Stimulated activated CD8-positive, alpha-beta memory T cell treated with anti-CD3 and anti-CD28 coated beads, Interleukin-4, amount 100 ng/mL, for 24 hours (primary cell): ENCODE results near the gene ULK3.
A peak's percentile ranks its signal among the peaks of the same experiment; 100 is the strongest.

Source experiments
- DNase-seq: peaks from one replicate; pipeline ENCODE4 v3.0.0-alpha.2; 2020; ENCODE audit warnings: low read depth

ULK3 gene

DNA sequence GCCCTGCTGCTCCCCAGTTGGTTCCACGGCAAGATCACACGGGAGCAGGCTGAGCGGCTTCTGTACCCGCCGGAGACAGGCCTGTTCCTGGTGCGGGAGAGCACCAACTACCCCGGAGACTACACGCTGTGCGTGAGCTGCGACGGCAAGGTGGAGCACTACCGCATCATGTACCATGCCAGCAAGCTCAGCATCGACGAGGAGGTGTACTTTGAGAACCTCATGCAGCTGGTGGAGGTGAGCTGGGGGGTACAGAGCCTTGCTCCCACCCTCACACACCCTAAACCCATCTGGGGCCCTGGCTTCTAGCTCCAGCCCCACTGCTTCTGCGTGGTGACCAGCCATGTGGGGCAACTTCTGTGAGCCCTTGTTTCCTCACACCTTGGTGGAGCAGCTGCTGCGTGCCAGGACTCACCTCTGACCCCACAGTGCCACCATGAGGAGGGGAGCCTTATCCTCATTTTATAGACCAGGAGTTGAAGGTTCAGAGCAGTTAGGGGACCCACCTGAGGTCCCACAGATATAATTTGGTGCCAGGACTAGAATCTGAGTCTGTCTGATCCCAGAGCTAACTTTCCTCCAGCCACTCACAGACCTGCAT is 43.6 kb downstream of the ULK3 start:
- DNase-seq = no peak

GRCh38 chr15:74798388-74799254 is 44.3 kb downstream of the ULK3 start:
- DNase-seq = no peak

- DNase-seq = no peak
Measured at GRCh38 chr15:74795966-74796625, 46.9 kb downstream of the ULK3 start.

GRCh38 chr15:74794970-74795349 is 48.0 kb downstream of the ULK3 start:
- DNase-seq = no peak

DNA sequence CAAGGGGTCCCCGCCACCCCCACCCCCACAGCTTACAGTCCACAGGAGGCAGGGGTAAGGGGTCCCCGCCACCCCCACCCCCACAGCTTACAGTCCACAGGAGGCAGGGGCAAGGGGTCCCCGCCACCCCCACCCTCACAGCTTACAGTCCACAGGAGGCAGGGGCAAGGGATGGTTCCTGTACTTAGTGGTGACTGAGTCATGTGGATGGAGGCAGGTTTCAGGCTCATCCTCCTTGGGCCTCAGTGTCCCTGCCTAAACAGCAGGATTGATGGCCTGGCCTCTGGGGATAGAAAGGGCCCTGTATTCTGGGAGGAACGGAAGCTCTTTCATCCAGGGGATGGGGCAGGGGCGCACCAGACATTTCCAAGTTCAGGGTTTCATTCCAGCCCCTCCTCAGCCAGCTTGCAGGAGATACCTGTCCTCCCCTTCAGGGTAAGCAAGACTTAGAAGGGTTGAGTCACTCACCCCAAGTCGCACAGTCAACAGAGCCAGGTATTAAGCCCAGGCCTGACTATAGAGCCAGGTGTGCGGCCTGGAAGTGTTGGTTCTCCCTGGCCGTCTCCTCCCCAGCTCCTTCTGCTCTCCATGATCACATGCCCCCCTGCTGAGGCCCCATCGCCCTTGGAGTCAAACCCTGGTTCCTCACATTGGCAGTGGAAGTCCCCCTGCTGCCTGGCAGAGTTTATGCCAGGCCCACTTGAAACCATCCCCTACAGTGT is 48.5 kb downstream of the ULK3 start:
- no peak for DNase-seq

- peak; percentile 65 for DNase-seq
Measured at GRCh38 chr15:74793135-74794028, 49.6 kb downstream of the ULK3 start.

GRCh38 chr15:74792227-74793016 is 50.5 kb downstream of the ULK3 start:
- no peak for DNase-seq

- no peak for DNase-seq
Measured at GRCh38 chr15:74791667-74792066, 51.3 kb downstream of the ULK3 start.

GRCh38 chr15:74791007-74791406 is 51.9 kb downstream of the ULK3 start:
- no peak for DNase-seq

DNA sequence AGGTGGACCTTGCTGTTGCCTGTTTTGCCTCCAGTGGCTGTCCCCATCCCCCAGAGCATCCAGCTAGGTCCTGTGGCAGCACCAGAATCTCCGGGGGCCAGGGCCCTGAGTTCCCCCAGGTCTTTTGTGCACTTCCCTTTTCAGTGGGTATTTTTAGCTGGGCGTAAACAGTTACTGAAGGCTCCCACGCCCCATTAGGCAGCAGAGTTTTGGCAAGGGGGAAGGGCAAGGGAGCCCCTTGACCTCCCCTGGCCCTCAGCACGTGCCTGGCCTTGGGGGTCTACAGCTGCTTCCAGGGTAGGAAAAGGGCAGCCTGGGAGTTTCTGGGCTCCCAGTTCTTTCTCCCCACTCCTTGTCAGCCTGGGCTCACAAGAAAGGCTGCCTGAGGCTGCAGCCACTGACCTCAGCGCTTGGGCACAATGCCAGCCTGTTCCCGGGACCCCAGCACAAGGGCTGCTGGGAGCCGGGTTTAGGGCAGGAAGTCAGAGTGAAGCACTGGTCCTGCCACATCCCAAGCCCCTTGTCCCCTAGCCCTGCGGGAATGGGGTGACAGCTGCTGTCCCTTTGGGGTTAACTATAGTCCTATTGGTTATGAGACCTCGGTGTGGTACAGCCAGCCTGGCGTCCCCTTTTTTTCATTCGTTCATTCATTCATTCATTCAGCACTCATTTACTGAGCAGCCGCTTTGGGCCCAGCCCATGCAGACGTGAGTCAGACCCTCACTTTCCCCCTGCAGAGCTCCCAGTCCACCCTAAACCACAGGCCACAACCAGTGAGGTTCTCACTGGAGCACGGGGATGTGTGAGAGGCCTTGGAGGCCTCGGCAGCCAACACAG is 52.7 kb downstream of the ULK3 start:
- DNase-seq = no peak

DNA sequence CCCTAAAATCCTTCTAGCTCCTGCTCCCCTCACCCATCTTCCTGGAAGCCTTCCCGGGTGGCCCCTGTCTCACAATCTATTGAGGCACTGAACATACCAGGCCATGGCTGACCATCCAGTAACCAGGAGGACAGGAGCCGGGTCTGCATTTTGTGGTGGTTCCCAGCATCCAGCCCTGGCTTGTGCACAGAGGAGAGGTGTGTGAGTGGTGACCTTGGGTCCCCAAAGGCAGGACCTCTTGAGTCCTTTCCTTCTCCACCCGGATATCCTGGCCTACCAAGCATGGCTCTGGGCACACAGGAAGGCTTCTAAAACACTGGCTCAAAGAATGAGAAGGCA is 53.2 kb downstream of the ULK3 start:
- no peak for DNase-seq

DNA sequence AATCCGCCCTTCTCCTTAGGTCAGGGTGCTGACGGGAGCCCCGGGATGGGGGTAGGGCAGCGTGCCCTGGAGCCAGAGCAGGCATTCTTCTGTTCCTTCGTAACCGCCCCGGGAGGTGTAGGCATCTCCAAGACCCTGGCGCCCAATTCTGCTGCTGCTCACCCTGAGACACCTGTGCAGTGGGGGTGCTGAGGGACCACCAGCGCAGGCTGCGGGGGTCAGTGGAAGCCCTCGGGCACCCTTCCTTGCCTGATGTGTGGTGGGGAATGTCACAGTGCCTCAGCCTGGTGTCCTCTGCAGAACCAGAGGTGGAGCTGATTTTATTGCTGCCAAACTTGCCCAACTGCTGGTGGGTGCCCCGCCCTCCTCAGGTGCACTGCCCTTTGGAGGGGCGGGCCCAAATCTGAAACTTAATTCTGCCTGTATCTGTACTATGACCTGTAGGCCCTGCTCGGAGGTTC is 53.8 kb downstream of the ULK3 start:
- no peak for DNase-seq

- no peak for DNase-seq
Measured at GRCh38 chr15:74788683-74789151, 54.2 kb downstream of the ULK3 start.

DNA sequence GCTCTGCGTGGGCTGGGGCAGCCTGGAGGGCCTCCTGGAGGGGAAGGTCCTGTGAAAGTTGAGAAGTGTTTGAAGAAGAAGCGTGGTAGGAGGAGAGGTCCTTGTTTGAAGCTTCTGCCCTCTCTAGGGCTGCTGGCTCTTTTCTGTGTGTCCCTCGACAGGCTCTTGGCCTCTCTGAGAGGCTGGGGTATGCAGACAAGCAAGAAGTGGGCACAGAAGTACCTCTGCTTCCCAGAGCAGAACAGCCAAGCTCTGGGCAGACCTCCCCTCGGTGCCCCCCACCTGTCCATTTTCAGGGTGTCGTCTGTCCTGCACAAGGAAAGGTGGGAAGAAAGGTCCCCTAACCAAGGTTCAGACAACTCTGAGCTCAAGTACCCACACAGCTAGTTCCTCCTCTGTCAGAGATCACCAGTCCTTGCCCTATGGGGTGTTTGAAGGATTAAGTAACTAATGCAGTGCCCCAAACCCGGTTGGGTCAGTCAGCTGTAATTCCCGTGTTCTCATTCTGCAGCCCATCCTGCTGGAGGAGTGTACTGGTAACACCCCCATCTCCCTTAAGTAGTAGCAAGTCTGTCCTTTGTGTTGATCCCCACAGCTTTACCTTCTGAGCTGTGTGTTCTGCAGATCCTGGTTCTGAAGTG is 54.8 kb downstream of the ULK3 start:
- no peak for DNase-seq

DNA sequence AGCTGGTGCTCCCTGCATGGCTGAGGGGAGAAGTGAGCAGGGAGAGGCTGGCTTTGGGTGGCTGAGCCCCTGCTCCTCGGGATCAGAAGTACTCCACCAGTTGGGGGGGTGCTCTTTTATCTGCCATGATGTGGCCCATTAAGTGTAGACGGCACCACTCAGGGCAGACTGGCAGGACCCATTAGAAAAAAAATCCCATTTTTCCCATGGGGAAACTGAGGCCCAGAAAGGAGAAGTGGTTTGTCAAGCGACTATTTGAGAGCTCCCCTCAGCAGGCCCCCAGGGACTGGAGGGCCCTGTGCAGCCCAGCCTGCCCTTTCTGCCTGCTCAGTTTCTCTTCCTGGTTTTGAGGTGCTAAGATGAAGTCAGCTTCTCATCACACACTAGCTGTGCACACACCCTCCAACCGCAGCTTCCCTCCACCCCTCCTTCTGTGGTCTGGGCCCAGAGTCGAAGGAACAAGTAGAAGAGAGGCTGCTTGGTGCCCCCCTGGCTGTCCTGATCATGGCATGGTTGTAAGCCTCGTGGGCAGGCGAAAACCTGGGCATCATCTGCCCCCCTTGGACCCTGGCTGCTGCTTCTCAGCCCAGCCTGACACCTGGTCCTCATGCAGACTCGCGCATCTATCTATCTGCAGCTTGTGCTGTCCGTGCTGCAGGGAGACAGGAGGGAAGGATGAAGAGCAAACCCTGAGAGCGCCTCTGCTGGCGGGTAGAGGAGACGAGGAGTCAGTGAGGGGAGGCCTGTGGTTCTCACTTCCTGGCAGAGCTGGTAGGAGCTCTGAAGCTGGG is 55.5 kb downstream of the ULK3 start:
- peak; percentile 87 for DNase-seq

GRCh38 chr15:74786551-74787165 is 56.3 kb downstream of the ULK3 start:
- no peak for DNase-seq
